ENCODE data around the gene NSUN7. TPM values are rescaled to one million over a fixed set of nuclear protein-coding genes. Genes with fewer than 3 reads are reported as not detected.

Gene NSUN7
- total RNA-seq, 1 donor from 2014 or later: 5.0 TPM

GRCh38 chr4:40750461-40751258, 905 bp downstream of the NSUN7 start:
- H3K27ac ChIP-seq: peak overlapping the region; percentile 45 to 53
- intact Hi-C loops (cut with DNase I): loop anchor here (5.0 kb wide), 2 partner anchors 67 to 147 kb away; no protein-coding TSS in a partner anchor

GRCh38 chr4:40755616-40756015, 5.9 kb downstream of the NSUN7 start:
- no peaks in the 10 kb centered on the region for H3K9me3 ChIP-seq
- no peak overlapping the region for H3K27ac ChIP-seq
- no peak overlapping the region for H3K4me3 ChIP-seq
- no peaks in the 10 kb centered on the region for H3K4me1 ChIP-seq
- no peak for TF ChIP-seq CTCF (IDR thresholded peaks at IDR 0.05)
- intact Hi-C loops (cut with DNase I): no loop called here
- no peak for DNase-seq (ENCODE audit: low spot score in 2 of 2)
- H3K27me3 ChIP-seq: no peaks in the 10 kb centered on the region
- H3K36me3 ChIP-seq: no peaks in the 10 kb centered on the region

More at GRCh38 chr4:40750461-40751258, 905 bp downstream of the NSUN7 start:
- no peaks in the 10 kb centered on the region for H3K36me3 ChIP-seq
- no peaks in the 10 kb centered on the region for H3K9me3 ChIP-seq
- peak overlapping the region; percentile 54 to 70 for H3K4me3 ChIP-seq
- no peaks in the 10 kb centered on the region for H3K27me3 ChIP-seq
- TF ChIP-seq CTCF (IDR thresholded peaks at IDR 0.05): no peak
- no peaks in the 10 kb centered on the region for H3K4me1 ChIP-seq
- DNase-seq (ENCODE audit: low spot score in 2 of 2): no peak

DNA sequence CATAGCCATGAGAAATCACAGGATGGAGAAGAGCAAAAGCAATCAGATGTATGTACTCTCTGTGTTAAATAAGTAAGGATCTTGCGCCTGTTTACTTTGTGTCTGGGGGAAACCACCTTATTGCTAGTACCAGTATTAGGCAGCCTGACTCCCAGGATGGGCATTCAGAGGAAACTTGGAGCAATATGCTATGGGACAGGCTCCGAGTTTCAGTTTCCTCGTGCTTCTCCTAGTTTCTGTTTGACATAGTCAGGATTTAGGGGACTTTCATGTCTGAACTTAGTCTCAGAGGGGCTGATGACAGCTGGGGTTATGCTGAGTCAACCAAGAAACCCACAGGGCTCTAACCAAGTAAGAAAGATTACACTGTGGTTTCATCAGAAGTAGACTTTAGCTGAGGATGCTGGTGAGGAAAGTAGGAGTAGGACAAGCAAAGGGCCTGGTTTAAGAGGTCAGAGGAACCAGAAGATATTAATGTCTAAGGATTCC, 13.5 kb downstream of the NSUN7 start:
- no peaks in the 10 kb centered on the region for H3K4me1 ChIP-seq
- DNase-seq (ENCODE audit: low spot score in 2 of 2): no peak
- intact Hi-C loops (cut with DNase I): no loop called here
- TF ChIP-seq CTCF (IDR thresholded peaks at IDR 0.05): no peak
- no peaks in the 10 kb centered on the region for H3K9me3 ChIP-seq
- no peaks in the 10 kb centered on the region for H3K27me3 ChIP-seq
- H3K27ac ChIP-seq: no peak overlapping the region
- no peaks in the 10 kb centered on the region for H3K36me3 ChIP-seq
- H3K4me3 ChIP-seq: no peak overlapping the region

- intact Hi-C loops (cut with DNase I): no loop called here
- Histone ChIP-seq H3K9me3 (no peaks in the 10 kb centered on the region), H3K36me3 (peaks cover 0 to 6% of the 10 kb centered on the region in 2 donors), H3K27me3 (no peaks in the 10 kb centered on the region), H3K4me3 (no peak overlapping the region), H3K4me1 (no peaks in the 10 kb centered on the region), H3K27ac (no peak overlapping the region)
- DNase-seq (ENCODE audit: low spot score in 2 of 2): no peak
- TF ChIP-seq CTCF (IDR thresholded peaks at IDR 0.05): no peak
These were observed 19.5 kb downstream of the NSUN7 start for GRCh38 chr4:40769266-40769665.

DNA sequence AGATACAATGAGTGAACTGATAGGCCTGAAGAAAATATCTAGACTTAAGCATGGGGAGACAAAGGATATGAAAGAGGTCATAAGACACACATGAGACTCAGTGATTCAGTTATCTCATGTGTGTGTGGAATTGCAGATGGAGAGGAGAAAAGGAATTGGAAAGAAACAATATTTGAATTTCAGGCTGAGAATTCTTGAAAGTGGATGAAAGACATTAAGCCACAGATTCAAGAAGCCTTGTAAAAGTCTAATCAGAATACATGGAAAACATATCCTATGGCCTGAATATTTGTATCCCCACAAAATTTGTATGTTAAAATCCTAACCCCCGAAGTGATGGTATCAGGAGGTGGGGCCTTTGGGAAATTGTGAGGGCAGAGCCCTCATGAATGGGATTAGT, 28.3 kb downstream of the NSUN7 start:
- H3K4me3 ChIP-seq: no peak overlapping the region
- H3K36me3 ChIP-seq: peaks cover 11 to 24% of the 10 kb centered on the region in 2 donors
- intact Hi-C loops (cut with DNase I): no loop called here
- H3K4me1 ChIP-seq: no peaks in the 10 kb centered on the region
- H3K27ac ChIP-seq: no peak overlapping the region
- no peak for DNase-seq (ENCODE audit: low spot score in 2 of 2)
- no peaks in the 10 kb centered on the region for H3K27me3 ChIP-seq
- peaks cover 0 to 15% of the 10 kb centered on the region in 2 donors for H3K9me3 ChIP-seq
- TF ChIP-seq CTCF (IDR thresholded peaks at IDR 0.05): no peak

Data from ascending aorta (tissue), 2 donors.